NCI-H1417 (cell line): Measurements from ENCODE around the gene TAS2R3.

Source experiments
- DNase-seq, 3 experiments: peaks; one replicate each; lab custom pipeline; 2025; lab: John Stamatoyannopoulos, UW

TAS2R3 gene

DNA sequence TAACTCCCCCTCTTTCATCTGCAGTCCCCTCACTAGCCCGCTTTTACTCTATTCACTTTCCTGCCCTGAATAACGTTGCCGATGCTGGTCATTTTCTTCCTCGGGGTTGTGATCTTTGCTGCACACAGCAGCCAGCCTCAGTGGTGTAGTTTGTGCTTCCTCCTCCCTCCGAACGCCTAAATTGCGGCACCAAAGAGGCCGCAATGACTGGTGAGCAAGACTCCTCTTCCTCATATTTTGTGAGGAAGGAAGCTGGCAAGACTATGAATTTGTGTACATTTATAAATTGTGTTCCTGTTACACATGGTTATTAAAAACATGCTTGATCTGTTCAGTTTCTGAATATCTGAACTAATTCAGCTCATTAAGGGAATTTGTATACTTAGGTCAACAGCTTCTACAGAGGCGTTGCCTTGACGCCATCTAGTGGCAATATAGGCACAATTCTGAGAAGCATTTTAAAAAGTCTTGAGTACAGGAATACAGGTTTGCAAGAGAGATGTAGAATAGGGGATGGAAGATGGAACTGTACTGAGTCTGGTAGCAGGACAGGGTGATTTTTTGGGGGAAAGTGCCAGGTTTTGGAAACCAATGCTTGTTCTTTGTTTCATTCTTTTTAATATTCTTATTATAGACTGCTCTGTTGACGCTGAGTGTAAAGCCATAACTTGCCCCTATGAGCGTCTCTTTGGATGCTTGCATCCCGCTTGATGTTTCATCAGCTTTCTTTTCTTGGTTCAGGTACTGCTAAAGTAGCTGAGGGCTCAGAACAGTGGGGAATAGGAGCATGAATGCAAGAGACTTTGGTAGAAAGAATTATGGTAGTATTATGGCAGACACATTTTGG, 22.0 kb downstream of the TAS2R3 start:
- DNase-seq, result peak; percentile 37 to 81 (median 76)

DNA sequence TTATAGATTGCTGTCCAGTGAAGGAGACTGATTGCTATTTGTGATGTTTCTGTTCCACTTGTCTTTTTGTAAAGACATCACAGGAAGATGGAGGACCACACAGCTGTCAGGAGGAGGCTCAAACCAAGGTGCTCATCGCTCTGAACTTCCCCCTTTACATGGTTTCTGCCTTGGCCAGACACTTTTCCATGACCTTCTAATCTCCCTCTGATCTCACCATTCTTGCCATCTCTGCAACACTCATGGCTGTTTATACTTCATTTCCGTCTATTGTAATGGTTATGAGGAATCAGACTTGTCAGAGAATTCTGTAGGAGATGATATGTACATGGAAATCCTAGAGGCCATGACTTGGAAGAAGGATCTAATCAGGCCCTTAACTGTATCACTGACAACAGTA, 24.4 kb downstream of the TAS2R3 start:
- no peak for DNase-seq

DNA sequence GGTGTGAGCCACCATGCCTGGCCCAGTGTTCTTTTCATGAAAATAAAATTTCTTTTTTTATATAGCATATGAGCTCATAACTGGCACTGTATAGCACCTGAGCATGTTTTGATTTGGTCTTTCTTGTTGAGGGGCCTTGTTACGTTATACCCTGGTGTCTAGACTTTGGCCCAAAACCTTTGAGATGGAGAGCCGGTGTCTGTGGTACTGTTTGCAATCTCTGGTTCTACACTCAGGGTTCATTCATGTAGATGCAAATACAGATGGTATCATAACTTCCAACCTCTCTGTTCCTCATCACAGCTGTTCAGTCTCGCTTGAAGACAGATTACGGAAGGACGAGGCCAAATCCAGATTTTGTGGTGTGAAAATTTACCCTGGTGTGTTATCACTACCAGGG, 26.0 kb downstream of the TAS2R3 start, which contains the start of gene TAS2R5:
Gene TAS2R5, plus strand, starts transcription at position 301 of the 400 bp plus-strand sequence. CDS start 145 bp downstream, outside the sequence.
- no peak for DNase-seq

DNA sequence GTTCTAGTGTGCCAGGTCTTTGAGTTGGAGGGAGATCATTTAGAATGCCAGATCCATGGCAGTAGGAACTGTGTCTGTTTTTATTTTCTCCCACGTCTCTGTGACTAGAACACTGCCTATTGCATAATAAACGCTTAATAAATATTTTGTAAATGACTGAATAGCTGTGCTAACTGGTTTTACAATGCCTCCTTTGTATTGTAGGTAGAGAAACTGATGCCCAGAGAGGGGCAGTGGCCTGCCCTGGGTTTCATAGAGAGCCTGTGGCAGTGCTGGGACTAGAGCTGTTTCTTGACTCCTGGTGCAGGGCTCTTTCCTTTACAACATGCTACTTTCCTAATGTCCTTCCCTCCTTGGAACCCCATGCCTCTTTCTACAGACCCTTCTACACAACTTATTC, 28.6 kb downstream of the TAS2R3 start:
- no peak for DNase-seq
